HL-60/S4 (cell line): ENCODE data around the gene CAVIN2.

ENCODE experiments used
- in situ Hi-C: fragments of 300-500 bp; cut with MboI; formaldehyde crosslinking; loops from 2 replicates; pipeline ENCODE4 v1.14.3; 2022; ENCODE audit warnings: low sequenced_read_pairs

Gene CAVIN2

GRCh38 chr2:191840921-191841320 lies 6.0 kb downstream of the CAVIN2 start:
- in situ Hi-C loops, result no loop called here

GRCh38 chr2:191839918-191840804 lies 6.7 kb downstream of the CAVIN2 start:
- in situ Hi-C loops, result no loop called here

GRCh38 chr2:191838526-191838925 lies 8.4 kb downstream of the CAVIN2 start:
- in situ Hi-C loops, result no loop called here

- in situ Hi-C loops, result no loop called here
Measured at GRCh38 chr2:191836853-191837769, 9.8 kb downstream of the CAVIN2 start.

- in situ Hi-C loops, result no loop called here
Measured at GRCh38 chr2:191836471-191836852, 10.4 kb downstream of the CAVIN2 start.

- in situ Hi-C loops, result no loop called here
Measured at GRCh38 chr2:191835539-191836350, 11.1 kb downstream of the CAVIN2 start.

GRCh38 chr2:191835100-191835499 lies 11.8 kb downstream of the CAVIN2 start:
- in situ Hi-C loops, result no loop called here

- in situ Hi-C loops, result no loop called here
Measured at GRCh38 chr2:191833356-191833755, 13.5 kb downstream of the CAVIN2 start.

GRCh38 chr2:191832668-191833067 lies 14.2 kb downstream of the CAVIN2 start:
- in situ Hi-C loops, result no loop called here

GRCh38 chr2:191831410-191831994 lies 15.4 kb downstream of the CAVIN2 start:
- in situ Hi-C loops, result no loop called here

GRCh38 chr2:191824398-191824797 lies 22.5 kb downstream of the CAVIN2 start:
- in situ Hi-C loops, result loop anchor here (25.0 kb wide), 1 partner anchor 338 kb away; no protein-coding TSS in a partner anchor

GRCh38 chr2:191821078-191821477 lies 25.8 kb downstream of the CAVIN2 start:
- in situ Hi-C loops, result loop anchor here (25.0 kb wide), 1 partner anchor 341 kb away; no protein-coding TSS in a partner anchor

GRCh38 chr2:191818725-191819350 lies 28.1 kb downstream of the CAVIN2 start:
- in situ Hi-C loops, result loop anchor here (25.0 kb wide), 1 partner anchor 343 kb away; no protein-coding TSS in a partner anchor

GRCh38 chr2:191818133-191818532 lies 28.8 kb downstream of the CAVIN2 start:
- in situ Hi-C loops, result loop anchor here (25.0 kb wide), 1 partner anchor 344 kb away; no protein-coding TSS in a partner anchor

GRCh38 chr2:191815010-191815409 lies 31.9 kb downstream of the CAVIN2 start:
- in situ Hi-C loops, result loop anchor here (25.0 kb wide), 1 partner anchor 347 kb away; no protein-coding TSS in a partner anchor

- in situ Hi-C loops, result loop anchor here (25.0 kb wide), 1 partner anchor 348 kb away; no protein-coding TSS in a partner anchor
Measured at GRCh38 chr2:191813943-191814342, 32.9 kb downstream of the CAVIN2 start.

GRCh38 chr2:191811807-191812602 lies 34.9 kb downstream of the CAVIN2 start:
- in situ Hi-C loops, result loop anchor here (25.0 kb wide), 1 partner anchor 350 kb away; no protein-coding TSS in a partner anchor

- in situ Hi-C loops, result loop anchor here (25.0 kb wide), 1 partner anchor 356 kb away; no protein-coding TSS in a partner anchor
Measured at GRCh38 chr2:191806396-191806795, 40.5 kb downstream of the CAVIN2 start.
